ENCODE results near the gene TMEM92. TPM values are rescaled to one million over a fixed set of nuclear protein-coding genes. Genes with fewer than 3 reads are reported as not detected.

TMEM92 gene
- total RNA-seq, 3 donors from 2014 or later (not counting 1 experiment from before 2014, with no cell fraction given) = not detected

GRCh38 chr17:50274897-50275221, 593 bp downstream of the TMEM92 start:
- ATAC-seq = no peak

GRCh38 chr17:50275279-50275678, 1.0 kb downstream of the TMEM92 start:
- Histone ChIP-seq H3K4me3 (ENCODE audit: low read length) (no peak overlapping the region), H3K27ac (ENCODE audit: low read length) (no peak overlapping the region), H3K4me1 (ENCODE audit: control insufficient read depth, insufficient read depth, low read length) (peaks cover 11% of the 10 kb centered on the region), H3K27me3 (ENCODE audit: control insufficient read depth, insufficient read depth, low read length) (peaks cover 11% of the 10 kb centered on the region), H3K36me3 (ENCODE audit: control insufficient read depth, insufficient read depth, low read length) (no peaks in the 10 kb centered on the region), H3K9me3 (ENCODE audit: control insufficient read depth, insufficient read depth, low read length) (no peaks in the 10 kb centered on the region)
- TF ChIP-seq CTCF (IDR thresholded peaks at IDR 0.05) = no peak
- no peak for ATAC-seq
- DNase-seq = no peak
- intact Hi-C loops (cut with micrococcal nuclease) = no loop called here
- no peaks in the 10 kb centered on the region for H3K36me3 Mint-ChIP-seq
- peaks cover 7 to 9% of the 10 kb centered on the region in 2 donors for H3K4me1 Mint-ChIP-seq
- H3K27ac Mint-ChIP-seq = no peak overlapping the region
- H3K27me3 Mint-ChIP-seq (ENCODE audit: low read depth in 2 of 2) = peaks cover 34 to 39% of the 10 kb centered on the region in 2 donors
- WGBS (ENCODE audit: insufficient coverage) = 68% methylated on average over 4 of the region's 7 CpGs
- H3K9me3 Mint-ChIP-seq = no peaks in the 10 kb centered on the region
- peak overlapping the region; percentile 4 for H3K4me3 Mint-ChIP-seq

More at GRCh38 chr17:50274897-50275221, 593 bp downstream of the TMEM92 start:
- intact Hi-C loops (cut with micrococcal nuclease) = no loop called here
- peaks cover 34 to 39% of the 10 kb centered on the region in 2 donors for H3K27me3 Mint-ChIP-seq (ENCODE audit: low read depth in 2 of 2)
- peaks cover 7 to 9% of the 10 kb centered on the region in 2 donors for H3K4me1 Mint-ChIP-seq
- Histone ChIP-seq H3K9me3 (ENCODE audit: control insufficient read depth, insufficient read depth, low read length) (no peaks in the 10 kb centered on the region), H3K4me3 (ENCODE audit: low read length) (no peak overlapping the region), H3K27me3 (ENCODE audit: control insufficient read depth, insufficient read depth, low read length) (peaks cover 11% of the 10 kb centered on the region), H3K4me1 (ENCODE audit: control insufficient read depth, insufficient read depth, low read length) (peaks cover 11% of the 10 kb centered on the region), H3K27ac (ENCODE audit: low read length) (no peak overlapping the region), H3K36me3 (ENCODE audit: control insufficient read depth, insufficient read depth, low read length) (no peaks in the 10 kb centered on the region)
- WGBS (ENCODE audit: insufficient coverage) = 69% methylated on average over 4 of the region's 4 CpGs
- H3K9me3 Mint-ChIP-seq = no peaks in the 10 kb centered on the region
- DNase-seq = no peak
- H3K36me3 Mint-ChIP-seq = no peaks in the 10 kb centered on the region
- TF ChIP-seq CTCF (IDR thresholded peaks at IDR 0.05) = no peak
- H3K27ac Mint-ChIP-seq = no peak overlapping the region
- H3K4me3 Mint-ChIP-seq = no peak overlapping the region

- H3K9me3 ChIP-seq (ENCODE audit: control insufficient read depth, insufficient read depth, low read length) = no peaks in the 10 kb centered on the region
- TF ChIP-seq CTCF (IDR thresholded peaks at IDR 0.05) = no peak
- peaks cover 34 to 41% of the 10 kb centered on the region in 2 donors for H3K27me3 Mint-ChIP-seq (ENCODE audit: low read depth in 2 of 2)
- H3K27ac Mint-ChIP-seq = no peak overlapping the region
- ATAC-seq = no peak
- peaks cover 11% of the 10 kb centered on the region for H3K4me1 ChIP-seq (ENCODE audit: control insufficient read depth, insufficient read depth, low read length)
- H3K9me3 Mint-ChIP-seq = no peaks in the 10 kb centered on the region
- no peaks in the 10 kb centered on the region for H3K36me3 ChIP-seq (ENCODE audit: control insufficient read depth, insufficient read depth, low read length)
- peaks cover 11% of the 10 kb centered on the region for H3K27me3 ChIP-seq (ENCODE audit: control insufficient read depth, insufficient read depth, low read length)
- H3K4me3 Mint-ChIP-seq = no peak overlapping the region
- DNase-seq = no peak
- 48% methylated on average over 8 of the region's 8 CpGs for WGBS (ENCODE audit: insufficient coverage)
- H3K4me1 Mint-ChIP-seq = peaks cover 7 to 9% of the 10 kb centered on the region in 2 donors
- H3K27ac ChIP-seq (ENCODE audit: low read length) = no peak overlapping the region
- no peak overlapping the region for H3K4me3 ChIP-seq (ENCODE audit: low read length)
- no peaks in the 10 kb centered on the region for H3K36me3 Mint-ChIP-seq
- intact Hi-C loops (cut with micrococcal nuclease) = no loop called here
Observed at GRCh38 chr17:50276588-50277356, 2.5 kb downstream of the TMEM92 start.

GRCh38 chr17:50277357-50277754, 3.1 kb downstream of the TMEM92 start:
- Histone ChIP-seq H3K4me1 (ENCODE audit: control insufficient read depth, insufficient read depth, low read length) (peaks cover 11% of the 10 kb centered on the region), H3K9me3 (ENCODE audit: control insufficient read depth, insufficient read depth, low read length) (no peaks in the 10 kb centered on the region), H3K27ac (ENCODE audit: low read length) (no peak overlapping the region), H3K36me3 (ENCODE audit: control insufficient read depth, insufficient read depth, low read length) (no peaks in the 10 kb centered on the region), H3K27me3 (ENCODE audit: control insufficient read depth, insufficient read depth, low read length) (peaks cover 11% of the 10 kb centered on the region), H3K4me3 (ENCODE audit: low read length) (no peak overlapping the region)
- WGBS (ENCODE audit: insufficient coverage) = 65% methylated on average over 5 of the region's 5 CpGs
- H3K27ac Mint-ChIP-seq = no peak overlapping the region
- TF ChIP-seq CTCF (IDR thresholded peaks at IDR 0.05) = no peak
- H3K9me3 Mint-ChIP-seq = no peaks in the 10 kb centered on the region
- no peak for DNase-seq
- H3K4me3 Mint-ChIP-seq = no peak overlapping the region
- peaks cover 6 to 7% of the 10 kb centered on the region in 2 donors for H3K4me1 Mint-ChIP-seq
- H3K36me3 Mint-ChIP-seq = no peaks in the 10 kb centered on the region
- H3K27me3 Mint-ChIP-seq (ENCODE audit: low read depth in 2 of 2) = peaks cover 29 to 41% of the 10 kb centered on the region in 2 donors
- intact Hi-C loops (cut with micrococcal nuclease) = no loop called here
- ATAC-seq = no peak
